HL-60 (cell line): Measurements from ENCODE around the gene DAB2IP.
"Not testable (repeated sequence)": the region's sequence is repeated elsewhere in the genome, so short reads cannot be mapped to it uniquely, and the experiment has no call there.

Source experiments
- DNase-seq, 2 experiments: peaks; one replicate each; pipeline ENCODE4 v3.0.0-alpha.2; 2010 to 2020; ENCODE audit warnings: low read depth in 1 of 2, low spot score in 1 of 2
- H3K27ac ChIP-seq: fragments of 250-450 bp; sonication (Bioruptor Pico); replicated peaks from 2 replicates; pipeline ENCODE4 v1.5.1; 2020; ENCODE audit warnings: mild to moderate bottlenecking, moderate library complexity
- H3K27me3 ChIP-seq: fragments of 250-450 bp; sonication (Bioruptor Pico); 2 replicates; pipeline ENCODE4 v1.5.1; 2021; ENCODE audit warnings: mild to moderate bottlenecking, moderate library complexity; ENCODE audit not compliant: insufficient read depth, poor library complexity, severe bottlenecking
- H3K4me3 ChIP-seq: replicated peaks from 2 replicates; pipeline ENCODE4 v1.5.1; 2011; ENCODE audit warnings: mild to moderate bottlenecking, control low read depth, low read length; ENCODE audit not compliant: insufficient read depth
- GABPA ChIP-seq: IDR thresholded peaks from 2 replicates; pipeline ENCODE4 v1.6.1; 2012; ENCODE audit warnings: low read depth
- POLR2AphosphoS5 ChIP-seq: IDR thresholded peaks from 2 replicates; pipeline ENCODE4 v1.6.1; 2012; ENCODE audit warnings: low read depth
- SPI1 ChIP-seq: IDR thresholded peaks from 2 replicates; pipeline ENCODE4 v1.6.1; 2012; ENCODE audit warnings: low read depth, mild to moderate bottlenecking, borderline replicate concordance
- TF ChIP-seq, protein P1 (sequence below): IDR thresholded peaks from one replicate; pipeline ENCODE4 v1.5.1; 2011; ENCODE audit warnings: low read length, control low read depth, inconsistent platforms; ENCODE audit not compliant: insufficient read depth
- TF ChIP-seq, protein P2 (sequence below): IDR thresholded peaks from 2 replicates; pipeline ENCODE4 v1.6.1; 2012; ENCODE audit warnings: low read depth; ENCODE audit not compliant: insufficient replicate concordance

DAB2IP gene

DNA sequence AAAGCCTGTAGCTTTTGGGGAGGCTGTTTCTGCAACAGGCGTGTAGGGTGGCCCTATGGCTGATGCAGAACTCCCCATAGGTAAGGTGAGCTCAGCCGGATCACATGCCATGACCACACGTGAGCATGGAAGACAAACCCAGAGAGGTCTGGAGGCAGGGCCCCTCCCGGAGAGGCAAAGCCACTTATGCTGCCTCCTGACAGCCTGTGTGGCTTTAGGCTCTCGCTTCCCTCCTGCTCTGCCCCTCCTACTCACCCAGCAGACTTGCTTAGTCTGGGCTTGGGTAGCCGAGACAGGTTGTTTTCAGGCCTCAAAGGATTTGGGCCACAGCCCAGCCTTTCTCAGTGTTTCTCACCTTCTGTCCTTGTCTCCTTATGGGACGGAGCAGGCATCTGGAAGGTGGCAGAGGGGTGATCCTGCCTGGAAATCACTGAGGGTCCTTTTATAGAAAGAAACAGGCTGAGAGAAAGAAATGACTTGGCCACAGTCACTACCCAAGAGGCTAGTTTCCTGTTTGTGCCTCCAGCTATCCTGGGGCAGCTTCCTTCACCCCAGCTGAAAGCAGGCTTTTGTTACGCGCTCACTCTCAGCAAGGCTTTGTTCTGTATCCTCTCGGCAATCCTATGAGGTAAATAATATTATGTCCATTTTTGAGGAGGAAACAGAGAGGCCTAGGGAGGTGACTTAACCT lies 89.9 kb downstream of the DAB2IP start:
- no peak overlapping the region for H3K4me3 ChIP-seq
- TF ChIP-seq, protein P1, sequence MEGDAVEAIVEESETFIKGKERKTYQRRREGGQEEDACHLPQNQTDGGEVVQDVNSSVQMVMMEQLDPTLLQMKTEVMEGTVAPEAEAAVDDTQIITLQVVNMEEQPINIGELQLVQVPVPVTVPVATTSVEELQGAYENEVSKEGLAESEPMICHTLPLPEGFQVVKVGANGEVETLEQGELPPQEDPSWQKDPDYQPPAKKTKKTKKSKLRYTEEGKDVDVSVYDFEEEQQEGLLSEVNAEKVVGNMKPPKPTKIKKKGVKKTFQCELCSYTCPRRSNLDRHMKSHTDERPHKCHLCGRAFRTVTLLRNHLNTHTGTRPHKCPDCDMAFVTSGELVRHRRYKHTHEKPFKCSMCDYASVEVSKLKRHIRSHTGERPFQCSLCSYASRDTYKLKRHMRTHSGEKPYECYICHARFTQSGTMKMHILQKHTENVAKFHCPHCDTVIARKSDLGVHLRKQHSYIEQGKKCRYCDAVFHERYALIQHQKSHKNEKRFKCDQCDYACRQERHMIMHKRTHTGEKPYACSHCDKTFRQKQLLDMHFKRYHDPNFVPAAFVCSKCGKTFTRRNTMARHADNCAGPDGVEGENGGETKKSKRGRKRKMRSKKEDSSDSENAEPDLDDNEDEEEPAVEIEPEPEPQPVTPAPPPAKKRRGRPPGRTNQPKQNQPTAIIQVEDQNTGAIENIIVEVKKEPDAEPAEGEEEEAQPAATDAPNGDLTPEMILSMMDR = no peak
- TF ChIP-seq, protein P2, sequence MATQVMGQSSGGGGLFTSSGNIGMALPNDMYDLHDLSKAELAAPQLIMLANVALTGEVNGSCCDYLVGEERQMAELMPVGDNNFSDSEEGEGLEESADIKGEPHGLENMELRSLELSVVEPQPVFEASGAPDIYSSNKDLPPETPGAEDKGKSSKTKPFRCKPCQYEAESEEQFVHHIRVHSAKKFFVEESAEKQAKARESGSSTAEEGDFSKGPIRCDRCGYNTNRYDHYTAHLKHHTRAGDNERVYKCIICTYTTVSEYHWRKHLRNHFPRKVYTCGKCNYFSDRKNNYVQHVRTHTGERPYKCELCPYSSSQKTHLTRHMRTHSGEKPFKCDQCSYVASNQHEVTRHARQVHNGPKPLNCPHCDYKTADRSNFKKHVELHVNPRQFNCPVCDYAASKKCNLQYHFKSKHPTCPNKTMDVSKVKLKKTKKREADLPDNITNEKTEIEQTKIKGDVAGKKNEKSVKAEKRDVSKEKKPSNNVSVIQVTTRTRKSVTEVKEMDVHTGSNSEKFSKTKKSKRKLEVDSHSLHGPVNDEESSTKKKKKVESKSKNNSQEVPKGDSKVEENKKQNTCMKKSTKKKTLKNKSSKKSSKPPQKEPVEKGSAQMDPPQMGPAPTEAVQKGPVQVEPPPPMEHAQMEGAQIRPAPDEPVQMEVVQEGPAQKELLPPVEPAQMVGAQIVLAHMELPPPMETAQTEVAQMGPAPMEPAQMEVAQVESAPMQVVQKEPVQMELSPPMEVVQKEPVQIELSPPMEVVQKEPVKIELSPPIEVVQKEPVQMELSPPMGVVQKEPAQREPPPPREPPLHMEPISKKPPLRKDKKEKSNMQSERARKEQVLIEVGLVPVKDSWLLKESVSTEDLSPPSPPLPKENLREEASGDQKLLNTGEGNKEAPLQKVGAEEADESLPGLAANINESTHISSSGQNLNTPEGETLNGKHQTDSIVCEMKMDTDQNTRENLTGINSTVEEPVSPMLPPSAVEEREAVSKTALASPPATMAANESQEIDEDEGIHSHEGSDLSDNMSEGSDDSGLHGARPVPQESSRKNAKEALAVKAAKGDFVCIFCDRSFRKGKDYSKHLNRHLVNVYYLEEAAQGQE = no peak
- TF ChIP-seq SPI1 (no peak), POLR2AphosphoS5 (no peak), GABPA (no peak)
- no peak for DNase-seq
- H3K27me3 ChIP-seq = peaks cover 22% of the 10 kb centered on the region
- no peak overlapping the region for H3K27ac ChIP-seq

DNA sequence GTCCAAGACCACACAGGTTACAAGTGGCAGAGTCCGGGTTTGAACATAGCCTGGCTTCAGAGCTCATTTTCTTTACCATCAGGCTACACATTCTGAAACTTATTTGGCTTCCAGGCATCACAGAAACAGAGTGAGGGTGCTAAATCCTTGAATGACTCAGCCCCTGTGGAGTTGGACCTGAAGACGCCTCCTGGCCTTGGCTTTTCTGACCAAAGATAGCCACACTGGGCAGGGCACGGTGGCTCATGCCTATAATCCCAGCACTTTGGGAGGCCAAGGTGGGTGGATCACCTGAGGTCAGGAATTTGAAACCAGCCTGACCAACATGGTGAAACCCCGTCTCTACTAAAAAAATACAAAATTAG lies 90.5 kb downstream of the DAB2IP start:
- not testable (repeated sequence) for DNase-seq, H3K4me3 ChIP-seq, H3K27ac ChIP-seq
- peaks cover 18% of the 10 kb centered on the region for H3K27me3 ChIP-seq

DNA sequence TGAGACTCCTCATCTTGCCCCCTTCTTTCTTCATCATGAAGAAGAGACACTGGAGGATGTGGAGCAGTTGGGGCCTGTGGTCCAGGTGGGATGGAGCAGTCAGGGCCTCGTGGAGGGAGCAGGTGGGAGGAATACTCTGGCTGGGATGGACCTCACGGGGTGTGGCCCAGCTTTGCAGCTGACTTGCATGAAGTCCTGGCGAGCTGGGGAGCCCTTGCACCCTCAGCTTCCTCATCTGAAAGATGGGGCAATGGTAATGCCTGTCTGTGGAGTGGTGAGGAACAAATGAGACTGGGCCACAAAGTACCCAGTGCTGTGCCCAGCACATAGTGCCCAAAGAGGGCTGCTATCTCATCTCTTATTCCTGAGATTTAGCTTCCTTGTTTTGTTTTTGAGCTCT lies 91.5 kb downstream of the DAB2IP start:
- no peak overlapping the region for H3K4me3 ChIP-seq
- no peak for TF ChIP-seq POLR2AphosphoS5
- TF ChIP-seq, protein P2 = no peak
- TF ChIP-seq SPI1 = no peak
- no peak for TF ChIP-seq GABPA
- TF ChIP-seq, protein P1 = no peak
- no peak for DNase-seq
- no peak overlapping the region for H3K27ac ChIP-seq
- H3K27me3 ChIP-seq = peaks cover 7% of the 10 kb centered on the region

DNA sequence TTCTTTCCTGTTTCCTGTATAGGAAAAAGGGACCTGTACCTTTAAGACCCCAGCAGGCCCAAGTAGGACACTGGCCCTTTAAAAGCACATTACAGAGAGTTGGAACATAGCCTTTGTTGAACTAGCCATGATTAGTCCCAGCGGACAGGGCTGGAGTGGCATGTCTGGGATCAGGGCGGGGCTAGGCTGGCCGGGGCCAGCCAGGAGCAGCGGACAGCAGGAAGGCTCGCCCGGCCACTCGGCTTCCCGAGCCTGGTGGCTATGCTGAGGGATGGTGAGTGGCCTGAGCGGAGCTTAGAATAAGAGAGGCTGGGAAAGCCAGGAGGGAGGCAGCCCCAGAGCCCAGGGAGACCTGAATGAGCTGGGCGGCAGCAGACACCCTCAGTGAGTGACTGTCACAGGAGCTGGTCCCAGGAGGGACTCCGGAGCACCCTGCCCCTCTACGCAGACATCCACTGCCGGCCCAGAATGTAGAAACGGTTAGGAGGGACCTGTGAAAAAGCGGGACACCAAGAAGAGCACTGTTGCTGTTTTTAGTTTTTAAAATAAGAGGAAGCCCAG lies 92.1 kb downstream of the DAB2IP start:
- Histone ChIP-seq H3K27me3 (peaks cover 6% of the 10 kb centered on the region), H3K4me3 (no peak overlapping the region), H3K27ac (no peak overlapping the region)
- no peak for DNase-seq
- no peak for TF ChIP-seq GABPA
- TF ChIP-seq, protein P1 = no peak
- no peak for TF ChIP-seq POLR2AphosphoS5
- TF ChIP-seq SPI1 = no peak
- TF ChIP-seq, protein P2 = no peak
